Glomerular endothelial cell (primary cell): ENCODE data around the gene LTN1. TPM values are rescaled to one million over a fixed set of nuclear protein-coding genes. Genes with fewer than 3 reads are reported as not detected.
"Not testable (repeated sequence)": the region's sequence is repeated elsewhere in the genome, so short reads cannot be mapped to it uniquely, and the experiment has no call there.

ENCODE experiments used
- DNase-seq: peaks from one replicate; pipeline ENCODE4 v3.0.0-alpha.2; 2011; ENCODE audit warnings: low read depth, low spot score; ENCODE audit errors: extremely low read depth
- total RNA-seq: library from RNA; depleted of rRNA; stranded (reverse); fragments of >200 nt; gene quantifications from 2 replicates; pipeline ENCODE4 v1.2.3, GENCODE V29; 2015

Gene LTN1
- total RNA-seq, 1 donor from 2014 or later, result 18.5 TPM

DNA sequence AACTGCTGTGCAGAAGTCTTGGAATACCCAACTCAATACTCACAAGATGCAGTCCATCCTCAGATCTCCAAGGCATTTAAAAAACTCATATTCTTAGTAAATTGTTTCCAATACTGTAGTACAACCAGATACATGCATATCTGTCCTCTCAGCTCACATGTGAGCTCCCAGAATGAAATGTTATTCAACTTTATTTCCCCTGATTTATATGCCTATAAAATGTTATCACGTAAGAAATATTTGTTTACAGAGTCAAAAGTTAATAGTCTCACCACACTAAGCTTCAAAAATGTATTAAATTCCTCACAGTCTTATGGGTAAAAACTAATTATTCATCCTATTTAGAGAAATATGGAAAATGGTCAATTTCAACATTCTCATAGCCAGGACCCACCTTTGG, 56.6 kb downstream of the LTN1 start:
- no peak for DNase-seq

DNA sequence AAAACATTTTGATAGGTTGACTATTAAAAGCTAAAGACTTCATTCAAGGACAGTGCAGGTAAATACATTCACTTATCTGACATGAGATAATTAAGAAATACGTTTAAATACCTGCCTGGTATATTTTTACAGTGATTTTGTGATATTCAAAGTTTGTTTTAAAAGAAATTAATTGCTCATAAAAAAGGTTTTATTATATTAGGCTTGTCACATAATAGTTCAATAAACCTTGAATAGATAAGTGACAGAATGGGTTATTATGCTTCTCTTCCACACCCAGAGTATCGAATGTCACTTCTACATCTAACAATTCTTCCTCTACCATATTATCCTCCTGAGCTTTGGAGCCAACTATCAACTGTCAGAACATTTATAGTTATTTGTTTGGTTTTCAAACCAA, 60.0 kb downstream of the LTN1 start:
- DNase-seq, result no peak

DNA sequence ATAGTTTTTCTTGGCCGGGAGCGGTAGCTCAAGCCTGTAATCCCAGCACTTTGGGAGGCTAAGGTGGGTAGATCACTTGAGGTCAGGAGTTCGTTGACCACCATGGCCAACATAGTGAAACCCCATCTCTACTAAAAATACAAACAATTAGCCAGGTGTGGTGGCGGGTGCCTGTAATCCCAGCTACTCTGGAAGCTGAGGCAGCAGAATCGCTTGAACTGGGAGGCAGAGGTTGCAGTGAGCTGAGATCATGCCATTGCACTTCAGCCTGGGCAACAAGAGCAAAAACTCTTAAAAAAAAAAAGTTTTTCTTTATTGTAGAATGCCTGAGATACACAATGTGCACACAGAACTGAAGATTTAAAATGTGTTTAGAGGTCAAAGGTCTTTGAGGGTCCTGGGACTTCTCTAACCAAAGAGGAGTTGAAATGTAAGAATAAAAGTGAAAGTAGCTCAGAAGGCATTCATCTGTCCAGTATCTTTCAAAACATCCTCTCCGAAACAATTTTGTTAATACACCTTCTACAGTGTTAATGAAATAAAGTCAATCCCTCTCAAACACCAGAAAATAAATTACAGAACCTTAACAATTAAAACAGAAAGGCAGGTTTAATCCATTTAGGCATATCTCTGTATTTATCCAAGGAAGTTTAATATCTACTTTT, 60.8 kb downstream of the LTN1 start:
- DNase-seq, result not testable (repeated sequence)

DNA sequence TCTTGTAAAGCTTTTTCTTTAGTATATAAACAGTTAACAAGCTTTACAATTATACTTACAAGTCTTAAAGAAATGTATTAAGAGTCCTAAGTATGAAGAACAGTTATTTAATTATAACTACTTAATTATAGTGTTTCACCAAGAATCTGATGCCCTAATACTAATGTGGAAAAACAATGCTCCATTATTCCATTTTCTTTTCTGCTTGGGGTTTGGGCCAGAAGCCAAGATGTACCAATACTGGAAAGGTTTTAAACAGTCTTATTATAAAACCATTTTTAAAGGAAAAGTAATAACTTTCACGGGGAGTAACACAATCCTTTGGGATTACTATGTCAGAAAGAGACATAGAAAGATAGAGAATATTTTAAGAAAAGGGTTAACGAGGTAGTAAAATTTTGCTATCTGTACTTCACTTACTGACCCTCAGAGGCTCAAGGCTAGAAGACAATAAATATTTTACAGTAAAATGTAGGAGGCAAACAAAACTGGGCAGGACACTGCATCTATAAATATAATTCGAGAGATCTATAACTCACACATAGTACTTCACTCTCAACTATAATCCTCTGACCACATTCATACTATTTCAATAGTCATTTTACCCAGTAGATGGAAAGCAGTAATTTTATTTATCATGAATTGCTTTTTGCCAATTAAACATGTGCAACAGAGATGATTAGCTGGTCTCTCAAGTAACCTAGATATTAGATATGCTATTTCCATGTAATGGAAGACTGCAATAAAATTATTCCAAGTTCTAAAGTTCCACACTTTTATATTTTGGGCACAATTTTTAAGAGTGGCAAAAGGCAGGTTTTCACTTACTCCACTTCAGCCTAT, 63.9 kb downstream of the LTN1 start:
- no peak for DNase-seq

DNA sequence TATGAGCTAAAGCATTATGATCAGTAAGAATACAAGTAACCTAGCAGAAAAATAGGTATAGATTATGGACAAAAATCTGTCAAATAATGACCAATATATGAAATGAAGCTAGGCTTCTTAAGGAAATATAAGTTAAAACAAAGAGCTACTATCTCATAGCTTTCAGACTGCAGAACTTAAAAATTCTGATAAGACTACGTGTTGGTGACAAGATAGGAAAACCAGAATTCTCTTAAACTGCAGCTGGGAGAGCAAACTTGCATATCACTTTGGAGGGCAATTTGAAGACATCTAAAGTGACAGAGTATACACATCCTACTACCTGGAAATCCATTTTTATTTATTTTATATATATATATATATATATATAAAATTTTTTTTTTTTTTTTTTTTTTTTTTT, 65.5 kb downstream of the LTN1 start:
- no peak for DNase-seq

DNA sequence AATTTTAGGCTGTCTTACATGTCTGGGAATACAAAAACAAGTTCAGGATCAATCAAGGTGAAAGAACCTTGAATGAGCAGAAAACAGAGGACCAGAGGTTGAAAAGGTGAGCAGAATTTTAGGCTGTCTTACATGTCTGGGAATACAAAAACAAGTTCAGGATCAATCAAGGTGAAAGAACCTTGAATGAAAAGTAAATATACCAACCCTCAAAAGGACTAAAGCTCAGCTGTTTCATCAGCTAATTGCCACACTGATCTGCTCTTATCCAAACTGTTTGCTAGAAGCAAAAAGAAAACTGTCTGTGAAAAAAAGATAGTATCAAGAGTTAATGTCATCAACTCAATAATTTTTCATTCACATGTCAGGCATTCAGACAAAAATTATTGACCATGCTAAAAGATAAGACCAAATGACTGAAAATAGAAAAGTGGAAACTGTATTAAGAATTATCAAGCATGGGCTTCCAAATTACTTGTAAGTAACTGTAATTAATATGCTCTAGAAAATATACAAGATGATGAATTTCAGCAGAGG, 69.2 kb downstream of the LTN1 start:
- DNase-seq, result no peak

DNA sequence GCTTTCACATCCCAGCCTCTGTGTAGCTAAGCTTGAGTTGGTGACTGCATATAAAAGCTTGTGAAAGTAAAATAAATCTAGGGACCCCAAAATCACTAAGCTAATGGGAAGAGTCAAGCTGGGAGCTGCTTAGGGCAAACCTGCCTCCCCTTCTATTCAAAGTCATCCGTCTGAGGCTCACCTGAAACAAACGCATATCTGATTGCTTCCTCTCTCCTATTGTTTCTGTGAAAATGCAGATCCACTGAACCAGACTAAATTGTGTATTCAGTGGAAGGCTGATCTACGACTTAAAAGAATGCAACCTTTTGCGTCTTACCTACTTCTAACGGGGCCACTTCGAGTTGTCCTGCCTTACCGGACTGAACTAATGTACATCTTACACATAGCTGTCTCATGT, 70.3 kb downstream of the LTN1 start:
- DNase-seq, result no peak

DNA sequence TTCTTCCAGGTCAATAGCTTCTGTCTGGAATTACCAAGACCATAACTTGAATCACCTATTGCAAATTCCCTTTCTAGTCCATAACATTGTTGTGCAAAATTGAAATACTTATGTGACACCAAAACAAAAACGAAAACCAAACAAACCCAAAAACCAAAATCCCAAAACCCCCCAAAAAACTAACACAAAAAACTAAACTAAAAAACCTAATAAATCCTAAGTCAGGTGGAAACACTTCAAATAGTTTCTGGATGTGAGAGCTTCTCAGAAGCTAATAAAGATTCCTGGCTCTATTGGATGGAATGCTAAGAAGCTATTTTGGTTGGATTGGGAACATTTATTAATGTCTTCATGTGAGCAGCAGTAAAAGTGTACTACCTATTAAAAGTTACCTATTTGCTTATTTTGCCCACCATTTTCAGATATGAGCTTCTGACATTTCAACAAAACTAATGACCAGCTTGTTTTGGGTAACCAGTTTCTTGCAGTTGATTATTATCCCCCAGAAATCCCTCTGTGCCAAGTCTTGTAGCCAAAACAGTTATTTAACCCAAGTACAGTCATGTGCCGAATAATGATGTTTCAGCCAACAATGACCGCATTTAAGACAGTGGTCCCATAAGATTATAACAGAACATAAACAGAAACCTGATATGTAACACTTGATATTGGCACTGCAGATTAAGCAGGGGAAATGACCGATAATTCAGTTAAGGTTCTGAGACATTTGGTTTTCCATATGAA, 76.4 kb downstream of the LTN1 start:
- DNase-seq, result no peak

DNA sequence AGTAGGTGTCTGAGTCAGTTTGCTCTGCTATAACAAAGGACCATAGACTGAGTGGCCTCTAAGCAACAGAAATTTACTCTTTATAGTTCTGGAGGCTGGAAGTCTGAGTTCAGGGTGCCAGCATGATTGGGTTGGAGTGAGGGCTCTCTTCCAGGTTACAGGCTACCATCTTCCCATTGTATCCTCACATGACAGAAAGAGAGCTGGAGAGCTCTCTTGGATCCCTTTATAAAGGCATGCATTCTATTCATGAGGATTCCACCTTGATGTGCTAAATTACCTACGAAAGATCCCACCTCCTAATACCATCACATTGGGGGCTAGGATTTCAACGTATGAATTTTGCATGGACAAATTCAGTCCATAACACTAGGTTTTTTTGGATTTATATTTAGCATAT, 79.6 kb downstream of the LTN1 start:
- DNase-seq, result no peak

DNA sequence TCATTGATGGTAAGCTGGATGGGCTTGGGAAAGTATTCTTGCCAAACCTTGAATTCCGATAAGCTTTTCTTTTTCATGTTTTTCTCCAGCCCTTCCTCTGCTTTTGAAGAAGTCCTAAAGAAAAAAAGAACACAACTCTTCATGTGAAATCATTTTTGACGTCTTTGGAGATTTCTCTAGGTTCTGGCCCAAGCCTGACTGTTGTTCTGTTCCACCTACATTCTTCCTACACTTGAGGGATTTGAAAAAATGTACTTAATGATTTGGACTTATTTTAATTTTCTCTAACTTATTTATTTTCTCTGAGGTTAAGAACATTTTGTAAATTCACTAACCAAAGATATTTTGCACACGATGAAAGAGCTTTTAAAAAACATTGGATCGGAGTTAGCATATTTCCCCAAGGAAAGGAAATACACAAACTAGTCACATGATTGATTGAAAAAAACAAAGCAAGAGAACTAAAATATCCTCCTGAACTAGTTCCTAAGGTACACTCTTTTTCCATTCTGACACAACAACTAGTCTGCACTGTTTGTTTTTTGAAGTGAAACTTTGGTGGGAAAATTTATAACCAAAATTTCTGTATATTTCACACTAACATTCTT, 82.3 kb downstream of the LTN1 start:
- no peak for DNase-seq

DNA sequence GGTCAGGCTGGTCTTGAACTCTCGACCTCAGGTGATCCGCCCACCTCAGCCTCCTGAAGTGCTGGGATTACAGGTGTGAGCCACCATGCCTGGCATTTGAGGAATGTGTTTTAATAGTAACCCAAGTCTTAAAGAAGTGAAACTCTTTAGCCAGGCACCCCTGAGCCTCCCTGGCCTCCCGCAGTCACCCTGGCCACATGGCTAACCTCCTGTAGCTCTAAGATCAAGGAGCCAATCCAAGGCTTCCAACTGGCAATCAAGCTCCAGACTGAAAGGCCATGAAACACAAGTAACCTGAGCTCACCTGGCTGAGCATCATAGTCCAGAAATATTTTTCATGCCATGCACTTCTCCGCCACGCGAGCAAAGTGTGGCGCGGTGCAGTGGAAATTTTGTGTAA, 84.3 kb downstream of the LTN1 start:
- no peak for DNase-seq

DNA sequence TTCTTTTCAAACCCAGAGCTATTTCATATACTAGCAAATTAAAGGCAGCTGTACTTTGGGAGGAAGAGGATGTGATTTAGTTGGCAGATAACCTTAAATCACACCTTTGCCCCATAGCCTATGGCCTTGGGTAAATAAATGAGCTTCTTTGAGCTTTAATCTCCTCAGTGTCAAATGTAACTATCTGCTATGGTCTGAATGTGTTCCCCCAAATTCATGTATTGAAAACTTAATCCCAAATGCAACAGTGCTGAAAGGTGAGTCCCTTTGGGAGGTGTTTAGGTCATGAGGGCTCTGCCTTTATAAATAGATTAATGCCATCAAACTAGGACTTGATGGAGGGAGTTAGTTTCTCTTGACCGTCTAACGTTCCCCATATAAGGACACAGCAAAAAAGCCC, 85.8 kb downstream of the LTN1 start:
- no peak for DNase-seq

DNA sequence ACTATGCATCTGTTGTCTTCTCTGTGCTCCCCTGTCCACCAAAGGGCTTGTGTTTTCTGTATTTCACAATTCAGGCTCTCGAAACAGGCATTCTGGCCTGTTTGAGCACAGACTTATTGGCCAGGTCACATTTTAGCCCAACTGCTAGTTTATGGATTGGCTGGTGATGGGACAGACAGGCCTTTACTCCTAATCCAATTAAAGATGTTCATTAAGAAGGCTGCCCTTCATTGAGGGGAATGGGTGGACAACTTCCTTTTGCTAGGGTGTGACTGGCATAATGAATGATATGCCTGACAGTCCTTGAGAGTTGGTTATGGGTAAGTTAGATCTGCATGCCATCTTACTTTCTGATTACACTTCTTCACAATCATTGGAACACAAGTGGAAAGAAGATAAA, 86.4 kb downstream of the LTN1 start:
- DNase-seq, result no peak

DNA sequence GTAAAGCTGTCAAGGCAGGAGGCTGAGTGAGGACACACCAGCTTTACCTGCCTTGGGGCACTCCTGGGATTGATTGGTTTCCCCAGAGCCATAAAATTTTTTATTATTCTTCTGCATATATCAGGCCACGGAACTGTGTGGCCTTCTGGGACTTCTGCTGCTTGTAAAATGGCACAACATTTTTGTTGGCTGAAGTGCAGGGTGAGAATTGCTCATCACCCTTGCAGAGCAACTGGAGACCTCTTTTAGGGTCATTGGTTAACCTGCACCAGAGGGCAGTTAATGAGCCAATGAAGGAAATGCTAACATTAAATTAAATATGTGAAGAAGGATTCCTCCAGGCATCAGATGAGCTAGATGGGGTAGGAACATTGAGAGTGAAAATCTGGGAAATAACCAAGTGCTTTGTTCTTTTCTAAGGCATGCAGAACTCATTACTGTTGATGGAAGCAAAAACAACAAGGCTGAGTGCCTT, 87.7 kb downstream of the LTN1 start:
- DNase-seq, result no peak

DNA sequence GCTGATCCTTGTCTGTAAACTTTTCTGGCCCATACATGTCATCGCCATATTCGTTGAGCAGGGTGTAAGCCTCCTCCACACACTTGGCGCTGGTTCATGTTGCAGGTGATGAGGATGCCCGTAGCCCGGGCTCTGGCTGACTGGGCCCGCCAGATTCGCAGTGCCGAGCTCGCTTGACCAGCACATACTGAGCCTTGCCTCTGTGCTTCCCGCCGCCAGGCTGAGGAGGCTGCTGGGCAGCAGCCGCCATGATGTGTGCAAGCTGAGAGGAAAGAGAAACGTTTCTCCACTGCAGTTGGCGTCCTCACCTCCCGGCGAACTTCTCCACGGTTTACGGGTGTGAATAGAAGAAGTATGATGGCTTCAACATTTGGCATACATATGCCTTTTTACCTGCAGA, 89.2 kb downstream of the LTN1 start:
- no peak for DNase-seq

DNA sequence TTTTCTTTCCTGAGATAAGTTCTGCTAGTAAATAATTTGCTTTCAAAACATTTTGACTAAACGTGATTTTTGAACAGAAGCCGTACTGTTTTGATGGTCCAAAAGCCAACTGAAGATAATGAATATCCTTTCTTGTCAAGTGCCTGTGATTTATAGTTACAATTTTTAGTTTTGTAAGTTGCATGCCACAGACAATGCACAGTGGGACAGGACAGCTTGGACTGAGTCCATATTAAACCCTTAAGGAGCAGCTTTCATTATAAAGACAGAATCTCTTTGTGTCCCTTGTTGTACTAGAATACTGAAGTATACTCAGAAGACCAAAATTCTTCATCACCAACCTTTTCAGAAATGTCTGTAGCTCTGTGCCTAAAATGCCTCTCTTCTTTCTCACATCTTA, 92.2 kb downstream of the LTN1 start:
- no peak for DNase-seq

DNA sequence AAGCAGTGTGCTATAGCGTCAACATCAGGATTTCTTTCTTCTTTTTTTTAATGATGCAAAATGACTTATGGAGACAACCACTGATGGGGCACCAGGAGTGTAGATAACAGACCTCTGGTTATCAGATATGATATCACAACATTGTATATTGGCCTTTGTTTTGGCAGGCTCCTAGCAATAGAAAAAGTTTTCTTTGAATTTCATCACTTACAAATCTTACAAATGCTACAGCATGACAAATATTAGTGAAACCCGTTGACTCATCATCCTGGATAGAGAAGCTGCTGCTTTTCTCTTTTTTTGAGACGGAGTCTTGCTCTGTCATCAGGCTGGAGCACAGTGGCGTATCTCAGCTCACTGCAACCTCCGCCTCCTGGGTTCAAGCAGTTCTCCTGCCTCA, 92.9 kb downstream of the LTN1 start:
- DNase-seq, result no peak

DNA sequence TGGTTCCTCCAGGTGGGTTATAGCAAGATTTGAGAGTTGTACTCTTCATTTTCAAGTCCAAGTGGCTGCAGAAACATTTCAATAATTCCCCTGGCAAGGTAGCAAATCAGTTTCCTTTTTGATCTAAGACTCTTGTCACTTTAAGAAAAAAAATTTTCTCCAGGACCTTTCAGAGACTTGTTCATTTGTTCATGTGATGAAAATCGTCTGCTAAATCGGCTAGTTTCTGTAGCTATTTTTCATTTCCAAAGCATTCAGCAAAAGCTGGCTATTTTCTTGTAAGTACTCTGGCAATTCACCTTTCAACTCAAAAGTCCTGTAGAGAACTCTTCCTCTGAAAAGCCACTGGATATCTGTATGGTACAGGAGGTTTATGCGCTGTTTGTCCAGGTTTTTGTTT, 93.5 kb downstream of the LTN1 start:
- DNase-seq, result no peak

DNA sequence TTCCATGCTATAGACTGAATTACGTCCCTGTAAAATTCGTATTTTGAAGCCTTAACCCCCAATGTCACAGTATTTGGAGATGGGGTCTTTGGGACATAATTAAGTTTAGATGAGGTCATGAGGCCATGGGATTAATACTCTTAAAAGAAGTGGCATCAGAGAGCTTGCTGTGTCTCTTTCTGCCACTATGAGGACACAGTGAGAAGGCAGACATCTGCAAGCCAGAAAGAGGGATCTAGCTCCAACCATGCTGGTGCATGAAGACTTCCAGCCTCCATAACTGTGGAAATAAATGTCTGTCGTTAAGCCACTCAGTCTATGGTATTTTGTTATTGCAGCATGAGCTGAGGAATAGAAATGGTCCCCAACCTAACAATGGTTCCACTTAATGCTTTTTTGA, 99.0 kb downstream of the LTN1 start:
- no peak for DNase-seq

DNA sequence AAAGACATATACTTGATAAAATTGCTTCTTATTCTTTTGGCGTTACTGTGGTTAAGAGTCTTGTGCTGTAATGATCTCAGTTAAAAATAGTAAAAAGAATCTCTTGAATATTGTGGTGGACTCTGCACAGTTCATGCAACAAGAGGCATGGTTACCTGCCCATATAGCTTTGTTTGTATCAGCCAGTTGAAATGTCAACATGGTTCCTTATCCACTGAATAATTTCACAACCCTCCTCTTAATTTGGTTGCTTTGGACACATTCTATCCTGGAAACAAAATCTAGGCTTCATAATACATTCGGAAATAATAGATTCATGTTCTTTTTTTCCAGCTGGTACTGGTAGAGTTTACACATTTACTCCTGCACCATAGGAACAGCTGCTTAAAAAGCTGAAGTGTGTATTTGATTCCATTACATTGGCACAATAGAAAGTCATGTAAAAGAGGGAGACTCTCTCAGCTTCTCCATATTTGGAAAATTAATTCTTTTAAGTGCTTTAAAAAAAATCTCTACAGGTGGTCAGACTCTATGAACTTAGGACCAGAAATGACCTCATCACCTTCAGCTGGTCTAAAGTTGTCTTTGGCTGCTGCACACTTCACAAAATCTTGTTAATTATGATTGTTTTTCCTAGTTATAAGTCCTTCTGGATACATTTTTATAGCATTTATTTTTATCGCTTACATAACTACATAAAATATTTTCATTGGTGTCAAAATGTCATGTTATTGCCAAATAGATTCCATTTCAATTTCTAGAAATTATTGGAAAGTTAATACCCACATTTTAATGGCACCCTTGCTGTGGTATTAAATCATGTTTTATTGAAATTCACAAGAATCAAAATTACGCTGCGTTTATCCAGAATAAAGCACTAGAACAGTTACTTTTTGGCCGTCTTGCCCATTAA, 100.2 kb downstream of the LTN1 start:
- no peak for DNase-seq
